ENCODE results near the gene TMSB15B.

GRCh38 chrX:104013158-104013557 is 50.7 kb downstream of the TMSB15B start:
- TF ChIP-seq CTCF (IDR thresholded peaks at IDR 0.05 in 8 of 11, conservative IDR thresholded peaks at IDR 0.05 in 3 of 11) (no peak), POLR2A (IDR thresholded peaks at IDR 0.05) (no peak), POLR2AphosphoS5 (IDR thresholded peaks at IDR 0.05) (no peak)
